ENCODE data around the gene FBXL7. TPM values are rescaled to one million over a fixed set of nuclear protein-coding genes. Genes with fewer than 3 reads are reported as not detected.

Gene FBXL7
- total RNA-seq, 2 experiments from 2014 or later: not detected

DNA sequence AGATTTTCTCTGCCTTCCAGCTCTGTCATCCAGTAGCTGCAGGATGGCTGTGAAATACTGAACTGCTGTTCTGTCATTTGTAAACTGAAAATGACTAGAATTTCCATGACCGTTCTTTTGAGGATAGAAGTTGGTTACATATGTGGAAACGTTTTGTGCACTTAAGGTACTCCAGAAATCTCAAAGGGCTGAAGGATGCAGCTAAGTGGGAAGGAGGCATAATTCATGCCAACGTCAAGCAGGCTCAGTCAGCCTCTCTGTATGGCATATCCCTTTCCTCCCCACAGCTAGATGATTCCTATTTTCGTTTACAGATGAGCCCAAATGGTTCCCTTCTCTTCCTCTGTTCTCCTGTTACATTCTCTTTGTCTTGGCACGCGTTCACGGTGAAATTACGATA is 257.6 kb downstream of the FBXL7 start:
- DNase-seq (ENCODE audit: low spot score): no peak
- BruUV-seq (replicated peaks): no TSS peak
- ChIA-PET CTCF (ENCODE audit: unreplicated experiment) (no interaction called here), POLR2A (interaction anchor here (0.6 to 0.7 kb wide), 2 partner anchors 181 to 448 kb away, joined by 3 read pairs; no protein-coding TSS in a partner anchor)
- H3K4me1 ChIP-seq (ENCODE audit: insufficient read depth, low read length, poor library complexity, severe bottlenecking): no peaks in the 10 kb centered on the region
- no peak overlapping the region for H3K4me2 ChIP-seq (ENCODE audit: low read length)
- TF ChIP-seq, protein P1, sequence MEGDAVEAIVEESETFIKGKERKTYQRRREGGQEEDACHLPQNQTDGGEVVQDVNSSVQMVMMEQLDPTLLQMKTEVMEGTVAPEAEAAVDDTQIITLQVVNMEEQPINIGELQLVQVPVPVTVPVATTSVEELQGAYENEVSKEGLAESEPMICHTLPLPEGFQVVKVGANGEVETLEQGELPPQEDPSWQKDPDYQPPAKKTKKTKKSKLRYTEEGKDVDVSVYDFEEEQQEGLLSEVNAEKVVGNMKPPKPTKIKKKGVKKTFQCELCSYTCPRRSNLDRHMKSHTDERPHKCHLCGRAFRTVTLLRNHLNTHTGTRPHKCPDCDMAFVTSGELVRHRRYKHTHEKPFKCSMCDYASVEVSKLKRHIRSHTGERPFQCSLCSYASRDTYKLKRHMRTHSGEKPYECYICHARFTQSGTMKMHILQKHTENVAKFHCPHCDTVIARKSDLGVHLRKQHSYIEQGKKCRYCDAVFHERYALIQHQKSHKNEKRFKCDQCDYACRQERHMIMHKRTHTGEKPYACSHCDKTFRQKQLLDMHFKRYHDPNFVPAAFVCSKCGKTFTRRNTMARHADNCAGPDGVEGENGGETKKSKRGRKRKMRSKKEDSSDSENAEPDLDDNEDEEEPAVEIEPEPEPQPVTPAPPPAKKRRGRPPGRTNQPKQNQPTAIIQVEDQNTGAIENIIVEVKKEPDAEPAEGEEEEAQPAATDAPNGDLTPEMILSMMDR (conservative IDR thresholded peaks at IDR 0.05; ENCODE audit: low read length): no peak
- no peak for TF ChIP-seq EZH2phosphoT487 (IDR thresholded peaks at IDR 0.05; ENCODE audit: borderline replicate concordance, low read depth, low read length)
- no peak overlapping the region for H3K4me3 ChIP-seq (ENCODE audit: low read depth, low read length, poor library complexity, severe bottlenecking)
- H3K36me3 ChIP-seq (ENCODE audit: insufficient read depth, low read length): no peaks in the 10 kb centered on the region
- no peaks in the 10 kb centered on the region for H3K9me2 ChIP-seq (ENCODE audit: insufficient read depth, low read length)
- intact Hi-C loops (cut with micrococcal nuclease; ENCODE audit: unreplicated experiment): no loop called here
- H3K79me2 ChIP-seq (ENCODE audit: insufficient read depth, low read depth, low read length): no peaks in the 10 kb centered on the region
- H4K20me1 ChIP-seq (ENCODE audit: insufficient read depth, low read length): no peaks in the 10 kb centered on the region
- H3K27ac ChIP-seq (ENCODE audit: low read depth, low read length, poor library complexity, severe bottlenecking): no peak overlapping the region
- no peaks in the 10 kb centered on the region for H3K9me3 ChIP-seq (ENCODE audit: low read length)
- H2AFZ ChIP-seq (ENCODE audit: low read length): no peak overlapping the region

DNA sequence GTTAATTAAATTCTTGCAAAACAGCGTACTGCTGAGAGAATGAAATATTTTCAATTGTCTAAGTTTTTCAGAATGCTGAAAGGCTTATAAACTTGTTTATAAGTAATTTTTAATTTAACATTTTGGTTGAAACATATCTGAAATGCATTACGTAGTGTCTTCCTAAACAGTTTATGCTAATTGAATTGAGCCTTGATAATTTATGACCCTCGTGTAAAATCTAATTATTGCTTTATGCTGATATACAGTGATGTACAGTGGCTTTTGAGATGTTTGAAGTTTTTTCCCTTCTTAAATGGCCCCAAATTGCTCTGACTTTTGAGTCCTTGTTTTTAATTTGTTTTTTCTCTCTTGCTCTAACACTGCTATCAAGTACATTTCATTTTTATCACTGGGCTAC is 262.7 kb downstream of the FBXL7 start:
- H4K20me1 ChIP-seq (ENCODE audit: insufficient read depth, low read length): no peaks in the 10 kb centered on the region
- no peak overlapping the region for H2AFZ ChIP-seq (ENCODE audit: low read length)
- no peaks in the 10 kb centered on the region for H3K9me2 ChIP-seq (ENCODE audit: insufficient read depth, low read length)
- no peaks in the 10 kb centered on the region for H3K36me3 ChIP-seq (ENCODE audit: insufficient read depth, low read length)
- TF ChIP-seq, protein P1 (conservative IDR thresholded peaks at IDR 0.05; ENCODE audit: low read length): no peak
- no peak for TF ChIP-seq EZH2phosphoT487 (IDR thresholded peaks at IDR 0.05; ENCODE audit: borderline replicate concordance, low read depth, low read length)
- POLR2A ChIA-PET: no interaction called here
- H3K9me3 ChIP-seq (ENCODE audit: low read length): no peaks in the 10 kb centered on the region
- BruUV-seq (replicated peaks): no TSS peak
- H3K4me1 ChIP-seq (ENCODE audit: insufficient read depth, low read length, poor library complexity, severe bottlenecking): no peaks in the 10 kb centered on the region
- no peak overlapping the region for H3K4me3 ChIP-seq (ENCODE audit: low read depth, low read length, poor library complexity, severe bottlenecking)
- CTCF ChIA-PET (ENCODE audit: unreplicated experiment): no interaction called here
- H3K27ac ChIP-seq (ENCODE audit: low read depth, low read length, poor library complexity, severe bottlenecking): no peak overlapping the region
- H3K79me2 ChIP-seq (ENCODE audit: insufficient read depth, low read depth, low read length): no peaks in the 10 kb centered on the region
- no peak for DNase-seq (ENCODE audit: low spot score)
- intact Hi-C loops (cut with micrococcal nuclease; ENCODE audit: unreplicated experiment): no loop called here
- H3K4me2 ChIP-seq (ENCODE audit: low read length): no peak overlapping the region

DNA sequence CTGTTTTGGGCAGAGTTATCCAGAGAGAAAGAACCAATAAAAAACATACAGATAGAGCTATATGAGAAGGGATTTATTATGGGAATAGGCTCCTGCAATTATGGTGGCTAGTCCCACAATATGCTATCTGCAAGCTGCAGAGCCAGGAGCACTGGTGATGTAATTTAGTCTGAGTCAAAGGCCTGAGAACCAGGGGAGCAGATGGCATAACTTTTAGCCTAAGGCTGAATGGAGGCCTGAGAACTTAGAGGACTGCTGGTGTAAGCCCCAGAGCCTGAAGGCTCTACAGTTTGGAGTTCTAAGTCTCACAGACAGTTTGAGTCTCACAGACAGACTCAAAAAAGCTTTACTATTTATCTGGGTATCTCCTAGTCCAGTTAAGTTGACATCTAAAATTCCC is 263.8 kb downstream of the FBXL7 start:
- H3K9me2 ChIP-seq (ENCODE audit: insufficient read depth, low read length): no peaks in the 10 kb centered on the region
- TF ChIP-seq, protein P1 (conservative IDR thresholded peaks at IDR 0.05; ENCODE audit: low read length): no peak
- TF ChIP-seq EZH2phosphoT487 (IDR thresholded peaks at IDR 0.05; ENCODE audit: borderline replicate concordance, low read depth, low read length): no peak

More for the DNA sequence above, 263.8 kb downstream of the FBXL7 start:
- CTCF ChIA-PET (ENCODE audit: unreplicated experiment): no interaction called here
- H3K79me2 ChIP-seq (ENCODE audit: insufficient read depth, low read depth, low read length): no peaks in the 10 kb centered on the region
- no peaks in the 10 kb centered on the region for H3K36me3 ChIP-seq (ENCODE audit: insufficient read depth, low read length)
- no peak overlapping the region for H2AFZ ChIP-seq (ENCODE audit: low read length)
- no peaks in the 10 kb centered on the region for H4K20me1 ChIP-seq (ENCODE audit: insufficient read depth, low read length)
- H3K27ac ChIP-seq (ENCODE audit: low read depth, low read length, poor library complexity, severe bottlenecking): no peak overlapping the region
- POLR2A ChIA-PET: interaction anchor here (0.7 kb wide), 1 partner anchor 15 kb away, joined by 3 read pairs; no protein-coding TSS in a partner anchor
- no peaks in the 10 kb centered on the region for H3K4me1 ChIP-seq (ENCODE audit: insufficient read depth, low read length, poor library complexity, severe bottlenecking)
- H3K4me2 ChIP-seq (ENCODE audit: low read length): no peak overlapping the region
- DNase-seq (ENCODE audit: low spot score): no peak
- no TSS peak for BruUV-seq (replicated peaks)
- no peak overlapping the region for H3K4me3 ChIP-seq (ENCODE audit: low read depth, low read length, poor library complexity, severe bottlenecking)
- no peaks in the 10 kb centered on the region for H3K9me3 ChIP-seq (ENCODE audit: low read length)
- intact Hi-C loops (cut with micrococcal nuclease; ENCODE audit: unreplicated experiment): no loop called here
